Measurements from ENCODE around the gene UCK2.
"Not testable (repeated sequence)": the region's sequence is repeated elsewhere in the genome, so short reads cannot be mapped to it uniquely, and the experiment has no call there.

UCK2 gene

GRCh38 chr1:165827268-165828102, at the start of gene UCK2:
TSS of gene UCK2 (plus strand) at chr1:165827614. CDS start at chr1:165827834, 220 bp downstream.
- DNase-seq (ENCODE audit: low spot score): peak; percentile 86

- DNase-seq (ENCODE audit: low spot score): not testable (repeated sequence)
Observed at GRCh38 chr1:165778197-165778596, 49.2 kb upstream of the UCK2 start.

- DNase-seq (ENCODE audit: low spot score): not testable (repeated sequence)
Observed at GRCh38 chr1:165783519-165783918, 43.9 kb upstream of the UCK2 start.

GRCh38 chr1:165787741-165788140, 39.7 kb upstream of the UCK2 start:
- DNase-seq (ENCODE audit: low spot score): no peak

GRCh38 chr1:165793951-165794350, 33.5 kb upstream of the UCK2 start:
- no peak for DNase-seq (ENCODE audit: low spot score)

- DNase-seq (ENCODE audit: low spot score): no peak
Observed at GRCh38 chr1:165795894-165796293, 31.5 kb upstream of the UCK2 start.

GRCh38 chr1:165799387-165799786, 28.0 kb upstream of the UCK2 start:
- DNase-seq (ENCODE audit: low spot score): no peak

- not testable (repeated sequence) for DNase-seq (ENCODE audit: low spot score)
Observed at GRCh38 chr1:165804513-165804912, 22.9 kb upstream of the UCK2 start.

- DNase-seq (ENCODE audit: low spot score): no peak
Observed at GRCh38 chr1:165807613-165808012, 19.8 kb upstream of the UCK2 start.

GRCh38 chr1:165815725-165816124, 11.7 kb upstream of the UCK2 start:
- no peak for DNase-seq (ENCODE audit: low spot score)

GRCh38 chr1:165816157-165816556, 11.3 kb upstream of the UCK2 start:
- no peak for DNase-seq (ENCODE audit: low spot score)

GRCh38 chr1:165816826-165817497, 10.5 kb upstream of the UCK2 start:
- no peak for DNase-seq (ENCODE audit: low spot score)

- no peak for DNase-seq (ENCODE audit: low spot score)
Observed at GRCh38 chr1:165823552-165824268, 3.7 kb upstream of the UCK2 start.

GRCh38 chr1:165824269-165824643, 3.2 kb upstream of the UCK2 start:
- no peak for DNase-seq (ENCODE audit: low spot score)

GRCh38 chr1:165826565-165827267, 698 bp upstream of the UCK2 start:
- DNase-seq (ENCODE audit: low spot score): no peak

GRCh38 chr1:165828103-165828668, 772 bp downstream of the UCK2 start:
- DNase-seq (ENCODE audit: low spot score): peak; percentile 55

GRCh38 chr1:165828669-165829329, 1.4 kb downstream of the UCK2 start:
- DNase-seq (ENCODE audit: low spot score): peak; percentile 60

- no peak for DNase-seq (ENCODE audit: low spot score)
Observed at GRCh38 chr1:165829888-165830287, 2.5 kb downstream of the UCK2 start.

- DNase-seq (ENCODE audit: low spot score): no peak
Observed at GRCh38 chr1:165831146-165831545, 3.7 kb downstream of the UCK2 start.

- DNase-seq (ENCODE audit: low spot score): no peak
Observed at GRCh38 chr1:165832902-165833301, 5.5 kb downstream of the UCK2 start.

- no peak for DNase-seq (ENCODE audit: low spot score)
Observed at GRCh38 chr1:165833358-165833757, 5.9 kb downstream of the UCK2 start.
